Suppressor macrophage treated with lipopolysaccharide for 4 hours (primary cell): Measurements from ENCODE around the gene ZFHX2.
"Not testable (repeated sequence)": the region's sequence is repeated elsewhere in the genome, so short reads cannot be mapped to it uniquely, and the experiment has no call there.

Source experiments
- DNase-seq: peaks from one replicate; pipeline ENCODE4 v3.0.0-alpha.2; 2020

The ZFHX2 gene

GRCh38 chr14:23551266-23552028, at the start of gene ZFHX2:
ZFHX2 (minus strand) TSS chr14:23551765; CDS start chr14:23535325, 16,440 bp downstream.
- DNase-seq = peak; percentile 60

GRCh38 chr14:23600806-23601205, 49.2 kb upstream of the ZFHX2 start:
- no peak for DNase-seq

GRCh38 chr14:23600322-23600707, 48.8 kb upstream of the ZFHX2 start:
- no peak for DNase-seq

GRCh38 chr14:23594191-23594590, 42.6 kb upstream of the ZFHX2 start:
- not testable (repeated sequence) for DNase-seq

- no peak for DNase-seq
These were observed 38.6 kb upstream of the ZFHX2 start for GRCh38 chr14:23590198-23590597.

- no peak for DNase-seq
These were observed 38.0 kb upstream of the ZFHX2 start for GRCh38 chr14:23589606-23590005.

GRCh38 chr14:23588884-23589598, 37.5 kb upstream of the ZFHX2 start:
- peak; percentile 89 for DNase-seq

- not testable (repeated sequence) for DNase-seq
These were observed 33.1 kb upstream of the ZFHX2 start for GRCh38 chr14:23584527-23585203.

- DNase-seq = not testable (repeated sequence)
These were observed 32.4 kb upstream of the ZFHX2 start for GRCh38 chr14:23583761-23584526.

GRCh38 chr14:23582906-23583760, 31.6 kb upstream of the ZFHX2 start:
- no peak for DNase-seq

GRCh38 chr14:23580948-23581281, 29.4 kb upstream of the ZFHX2 start:
- no peak for DNase-seq

GRCh38 chr14:23580152-23580926, 28.8 kb upstream of the ZFHX2 start:
- DNase-seq = no peak

GRCh38 chr14:23579739-23580138, 28.2 kb upstream of the ZFHX2 start:
- no peak for DNase-seq

GRCh38 chr14:23579311-23579630, 27.7 kb upstream of the ZFHX2 start:
- no peak for DNase-seq

GRCh38 chr14:23578560-23579310, 27.2 kb upstream of the ZFHX2 start, which contains the start of gene JPH4:
JPH4 (minus strand) TSS chr14:23578790; CDS start chr14:23577453, 1,337 bp downstream.
- no peak for DNase-seq

GRCh38 chr14:23577710-23578392, 26.3 kb upstream of the ZFHX2 start:
- no peak for DNase-seq

GRCh38 chr14:23577004-23577681, 25.6 kb upstream of the ZFHX2 start:
- DNase-seq = peak; percentile 28

GRCh38 chr14:23573384-23574015, 21.9 kb upstream of the ZFHX2 start:
- no peak for DNase-seq

- peak; percentile 72 for DNase-seq
These were observed 21.3 kb upstream of the ZFHX2 start for GRCh38 chr14:23572836-23573235.
